CD4-positive, alpha-beta T cell treated with Interferon gamma for 1 hour (primary cell): ENCODE data around the gene RFX3.

ENCODE experiments used
- DNase-seq: peaks from one replicate; pipeline ENCODE4 v3.0.0-alpha.2; 2020

RFX3 gene

GRCh38 chr9:3513265-3513818, 12.5 kb downstream of the RFX3 start:
- DNase-seq = no peak

GRCh38 chr9:3511551-3511950, 14.2 kb downstream of the RFX3 start:
- DNase-seq = no peak

DNA sequence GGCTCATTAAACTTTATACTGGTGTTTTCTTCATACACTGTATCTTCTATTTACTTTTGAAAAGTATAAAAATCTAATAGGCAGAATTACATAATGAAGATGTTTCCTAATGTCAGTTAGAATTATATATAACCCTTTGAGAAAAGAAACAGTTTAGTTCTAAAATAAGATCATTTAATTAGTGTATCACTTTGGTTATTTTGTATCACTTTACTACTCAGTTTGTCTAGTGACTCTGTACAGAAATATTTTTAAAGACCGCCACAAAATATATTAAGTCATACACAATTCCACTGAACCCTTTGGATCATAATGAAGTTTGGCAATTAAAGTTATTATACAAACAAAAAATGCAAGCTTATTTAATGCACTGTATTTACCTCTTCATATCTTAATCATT, 15.0 kb downstream of the RFX3 start:
- DNase-seq = no peak

DNA sequence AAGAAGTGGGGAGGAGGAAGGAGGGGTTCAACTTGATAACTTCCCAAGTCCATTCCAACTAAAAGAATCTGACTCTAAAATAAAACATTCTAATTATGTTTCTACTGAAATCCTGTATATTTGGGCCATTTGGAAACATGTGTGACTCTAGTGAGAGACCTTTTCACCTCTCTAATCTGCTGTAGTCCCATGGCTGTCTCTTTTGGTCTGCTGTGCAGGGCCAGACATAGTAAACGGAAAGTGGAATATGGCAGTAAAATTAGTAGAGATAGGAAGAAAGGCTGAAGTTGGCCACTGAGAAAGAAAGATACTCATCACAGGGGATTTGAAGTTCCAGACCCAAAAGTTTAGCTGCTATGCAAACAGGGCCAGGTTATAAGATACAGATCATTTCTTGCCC, 15.9 kb downstream of the RFX3 start:
- no peak for DNase-seq

DNA sequence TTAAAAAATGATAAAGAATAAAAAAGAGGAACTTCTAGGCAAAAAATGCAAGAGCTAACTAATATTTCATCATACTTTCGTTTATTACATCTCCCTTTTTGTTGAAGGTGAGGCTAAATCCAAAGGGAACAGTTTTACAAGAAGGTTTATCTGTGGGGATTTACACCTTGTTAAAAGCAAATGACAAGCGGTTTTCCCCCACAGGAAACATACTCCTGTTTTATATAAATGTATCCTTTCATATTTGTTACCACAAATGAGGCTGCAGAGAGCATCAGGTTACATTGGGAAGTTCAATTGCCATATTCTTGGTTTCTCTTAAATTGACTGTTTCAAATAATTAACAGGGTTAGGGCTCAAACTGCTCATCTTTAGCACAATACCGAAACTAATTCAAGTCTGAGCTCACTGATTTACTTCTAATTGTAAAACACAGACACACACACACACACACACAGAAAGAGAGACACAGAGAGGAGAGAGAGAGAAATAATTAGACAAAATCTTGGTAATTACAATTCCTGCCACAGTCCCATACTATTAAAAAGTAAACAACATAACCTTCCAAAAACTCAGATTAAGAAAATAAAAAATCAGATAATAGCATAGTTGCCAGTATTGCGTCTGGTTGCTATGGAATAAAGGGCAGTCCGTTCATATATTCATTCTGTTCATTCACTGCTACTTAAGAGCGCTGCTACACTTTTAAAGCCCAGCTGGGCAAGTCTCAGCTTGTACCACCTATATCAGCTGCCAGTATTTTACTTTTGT, 17.1 kb downstream of the RFX3 start:
- DNase-seq = no peak

DNA sequence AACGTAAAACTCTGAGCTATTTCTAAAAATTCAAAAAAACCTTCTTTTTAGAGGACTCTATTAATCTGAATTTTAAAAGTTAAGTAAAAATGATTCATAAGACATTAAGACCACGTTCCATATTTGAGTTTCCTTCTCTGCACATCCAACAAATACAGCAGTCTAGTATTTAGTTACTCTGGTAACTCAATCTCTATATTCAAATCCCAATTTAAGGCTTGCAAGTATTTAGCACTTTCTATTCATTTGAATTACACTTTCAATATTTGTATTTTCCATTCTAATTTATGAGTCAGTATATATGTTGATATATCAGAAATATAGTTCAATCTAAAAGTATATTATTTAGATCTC, 17.7 kb downstream of the RFX3 start:
- DNase-seq = no peak

- DNase-seq = no peak
Observed at GRCh38 chr9:3507395-3508077, 18.3 kb downstream of the RFX3 start.

DNA sequence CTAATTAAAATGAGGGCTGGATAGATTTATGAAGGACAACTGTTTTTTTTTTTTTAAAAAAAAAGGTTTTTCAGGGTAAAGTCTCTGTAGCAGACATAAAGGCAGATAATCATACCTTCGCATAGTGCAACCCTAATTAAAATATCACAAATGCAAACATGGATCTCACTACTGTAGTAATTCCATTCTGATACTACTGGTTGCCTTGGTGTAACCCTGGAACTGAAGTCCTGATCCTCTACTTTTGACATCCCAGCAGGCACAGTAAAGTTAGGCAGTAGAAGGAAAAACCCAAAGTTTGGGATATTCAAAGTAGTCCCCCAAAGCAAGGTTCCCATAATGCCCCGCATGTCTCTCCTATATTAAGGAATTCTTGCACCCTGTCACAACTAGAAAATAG, 19.6 kb downstream of the RFX3 start:
- DNase-seq = no peak

- no peak for DNase-seq
Observed at GRCh38 chr9:3502560-3503398, 23.0 kb downstream of the RFX3 start.

- no peak for DNase-seq
Observed at GRCh38 chr9:3500044-3500443, 25.8 kb downstream of the RFX3 start.

GRCh38 chr9:3498691-3499090, 27.1 kb downstream of the RFX3 start:
- no peak for DNase-seq

DNA sequence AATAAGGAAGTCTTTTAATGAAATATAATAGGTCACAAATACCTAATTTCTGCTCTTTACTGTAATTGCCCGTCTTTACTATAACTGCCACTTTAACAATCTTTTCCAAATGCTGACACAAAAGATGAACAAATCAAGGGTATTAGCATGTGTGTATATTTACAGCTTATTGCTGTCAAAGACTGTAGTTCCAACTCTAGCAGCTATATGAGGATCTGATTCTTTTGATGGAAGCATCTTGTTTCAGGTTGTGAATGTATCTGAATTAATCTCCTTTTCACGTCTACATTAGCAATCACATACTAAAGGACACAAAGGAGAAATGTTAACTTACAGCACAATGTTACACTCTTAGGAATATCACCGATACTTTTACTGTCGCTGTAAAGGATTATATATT, 27.9 kb downstream of the RFX3 start:
- no peak for DNase-seq

GRCh38 chr9:3497401-3497800, 28.4 kb downstream of the RFX3 start:
- no peak for DNase-seq

GRCh38 chr9:3495855-3496254, 29.9 kb downstream of the RFX3 start:
- DNase-seq = no peak

DNA sequence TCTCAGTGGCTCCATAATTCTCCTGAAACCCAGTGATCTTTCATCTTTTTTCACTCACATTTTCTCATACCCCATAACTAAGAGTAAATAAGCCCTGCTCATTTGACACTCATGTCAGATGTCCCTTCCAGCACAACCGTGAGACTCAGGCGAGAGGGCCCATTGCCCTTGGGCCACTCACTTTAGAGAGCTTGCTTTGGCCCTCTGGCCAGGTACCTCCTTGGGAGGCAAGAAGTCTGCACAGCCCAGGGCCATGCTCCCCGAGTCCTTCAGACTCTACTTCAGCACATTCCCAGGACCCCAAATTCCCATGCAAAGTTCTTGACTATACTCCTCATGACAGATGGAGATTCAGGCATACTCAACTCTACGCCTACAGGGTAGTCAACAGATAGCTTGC, 33.6 kb downstream of the RFX3 start:
- no peak for DNase-seq

GRCh38 chr9:3491450-3491849, 34.4 kb downstream of the RFX3 start:
- DNase-seq = no peak

DNA sequence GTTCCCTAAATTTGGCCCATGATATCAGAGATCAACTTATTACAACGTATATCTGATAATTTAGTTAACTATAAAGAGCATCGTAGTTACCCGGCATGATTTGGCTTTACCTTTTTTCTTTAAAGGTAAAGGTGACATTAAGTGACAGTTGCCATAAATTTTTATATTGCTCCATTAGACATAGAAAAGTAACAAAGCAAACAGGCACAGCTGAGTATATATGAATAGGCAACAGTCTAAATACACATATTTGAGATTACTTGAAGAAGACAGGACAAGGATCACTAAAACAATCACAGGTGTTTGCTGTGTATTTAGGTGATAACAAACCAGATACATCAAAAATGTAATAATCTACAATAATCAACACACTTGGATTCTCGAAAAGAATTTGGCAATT, 34.8 kb downstream of the RFX3 start:
- no peak for DNase-seq

GRCh38 chr9:3482578-3482977, 43.2 kb downstream of the RFX3 start:
- DNase-seq = no peak

DNA sequence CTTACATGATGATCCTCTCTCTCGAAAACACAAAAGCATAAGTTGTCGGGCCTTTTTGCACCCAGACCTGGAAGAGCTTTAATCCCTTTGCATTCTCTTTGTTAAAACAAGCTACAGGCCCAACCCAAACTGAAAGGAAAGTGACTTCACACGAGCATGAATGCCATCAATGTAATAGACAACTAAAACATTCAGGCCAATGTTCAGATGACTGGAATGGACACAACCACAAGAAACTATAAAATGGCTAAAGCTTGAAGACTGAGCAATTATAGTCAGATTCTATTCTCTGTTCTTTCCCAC, 45.5 kb downstream of the RFX3 start:
- no peak for DNase-seq

DNA sequence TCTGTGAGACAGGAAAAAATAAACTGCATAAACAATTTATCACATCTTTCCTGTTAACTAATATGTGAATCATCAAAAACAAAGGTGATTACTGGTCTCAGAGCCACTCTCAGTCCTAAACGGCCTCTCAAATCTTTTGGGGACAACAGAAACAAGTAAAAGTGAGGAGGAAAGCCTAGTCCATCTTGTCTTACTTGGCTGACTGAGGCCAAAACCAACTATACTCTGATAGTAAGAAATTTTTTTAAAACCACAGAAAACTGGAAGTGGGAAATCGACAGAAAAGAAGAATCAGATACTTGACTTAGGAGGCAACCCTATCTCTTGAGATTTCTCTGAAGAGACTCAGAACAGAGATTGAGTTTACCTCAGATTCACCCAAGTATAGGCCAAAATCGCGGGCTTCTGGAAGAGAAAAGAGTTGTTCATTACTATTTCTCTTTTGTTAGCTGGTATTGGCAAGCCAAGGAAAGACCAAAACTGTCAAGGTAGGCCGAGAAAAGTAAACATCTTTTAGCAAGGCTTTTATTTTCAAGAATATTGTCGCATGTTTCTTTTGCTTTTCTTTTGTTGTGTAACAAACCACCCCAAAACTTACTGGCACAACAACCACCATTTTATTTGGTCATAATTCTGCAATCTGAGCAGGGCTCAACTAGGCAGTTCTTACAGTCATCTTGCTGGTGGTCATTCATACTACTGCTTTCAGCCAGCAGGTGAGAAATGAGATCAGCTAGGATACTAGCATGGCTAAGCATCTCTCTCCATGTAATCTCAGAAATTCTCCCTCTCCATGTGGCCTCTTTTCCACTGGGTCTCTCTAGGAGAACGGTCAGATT, 46.1 kb downstream of the RFX3 start:
- DNase-seq = no peak

GRCh38 chr9:3478549-3478953, 47.2 kb downstream of the RFX3 start:
- DNase-seq = no peak

- no peak for DNase-seq
Observed at GRCh38 chr9:3477236-3477834, 48.5 kb downstream of the RFX3 start.
